ENCODE results near the gene TSEN2. TPM values are rescaled to one million over a fixed set of nuclear protein-coding genes. Genes with fewer than 3 reads are reported as not detected.

The TSEN2 gene
- total and polyA plus RNA-seq, 2 of the 13 experiments (the other 11 are each of a cell fraction or from before 2014, with no cell fraction given), result 11.0 to 17.3 TPM

GRCh38 chr3:12562451-12562850, 78.2 kb downstream of the TSEN2 start:
- Histone ChIP-seq H2AFZ (ENCODE audit: low read length) (no peak overlapping the region), H3K27ac (ENCODE audit: extremely low read length, insufficient read depth, low read length) (no peak overlapping the region), H4K20me1 (ENCODE audit: insufficient read depth, low read length) (peaks cover 70% of the 10 kb centered on the region), H3K36me3 (replicated peaks in 1 of 2; ENCODE audit: control insufficient read depth in 1 of 2, insufficient read depth in 2 of 2, low read length in 2 of 2) (0 out of 5 replicates have a peak, but pooled peaks cover 0 to 3% of the 10 kb centered on the region in 2 experiments), H3K9ac (ENCODE audit: insufficient read depth, low read depth, low read length) (no peak overlapping the region), H3K9me3 (ENCODE audit: low read length) (no peaks in the 10 kb centered on the region), H3K4me2 (ENCODE audit: low read depth, low read length) (peak overlapping the region; percentile 56; the same call in 1 of the 2 replicates), H3K4me1 (ENCODE audit: insufficient read depth, low read length) (peaks cover 61% of the 10 kb centered on the region), H3K79me2 (ENCODE audit: insufficient read depth, low read length) (peaks cover 93% of the 10 kb centered on the region), H3K4me3 (replicated peaks in 1 of 3; ENCODE audit: insufficient read depth in 1 of 3, low read depth in 2 of 3, low read length in 3 of 3) (no peak overlapping the region), H3K27me3 (ENCODE audit: control insufficient read depth in 1 of 2, insufficient read depth in 2 of 2, low read length in 2 of 2) (no peaks in the 10 kb centered on the region; a peak in 1 of 5 replicates)
- ATAC-seq (no peak), DNase-seq (ENCODE audit: low spot score) (no peak), FAIRE-seq (no peak)
- intact Hi-C loops (cut with micrococcal nuclease; ENCODE audit: unreplicated experiment), result no loop called here
- WGBS (ENCODE audit: low lambda C conversion rate), result 87% methylated on average over 1 of the region's 1 CpG
- no TSS peak for BruUV-seq (replicated peaks)
- in situ Hi-C loops (cut with HindIII; ENCODE audit: extremely low pct_ligation_motif_present, low pct_unique_long_range_greater_than_20kb), result no loop called here
- CTCF ChIA-PET (ENCODE audit: low intra/inter-chr PET ratio, low total read pairs), result no interaction called here
- POLR2A ChIA-PET, result interaction anchor here (0.7 kb wide), 1 partner anchor 102 kb away, joined by 3 read pairs; the partner anchor contains the start of gene RAF1
- no peak for TF ChIP-seq ZNF619 (CRISPR knock-in tag; IDR thresholded peaks at IDR 0.05)
- TF ChIP-seq CSRNP1 (CRISPR knock-in tag; IDR thresholded peaks at IDR 0.05), result no peak
- TF ChIP-seq THAP7 (CRISPR knock-in tag; IDR thresholded peaks at IDR 0.05), result no peak
- no peak for TF ChIP-seq GPN1 (CRISPR knock-in tag; IDR thresholded peaks at IDR 0.05; ENCODE audit: borderline replicate concordance)
- TF ChIP-seq ZMYM3 (CRISPR knock-in tag; IDR thresholded peaks at IDR 0.05), result no peak
- no peak for TF ChIP-seq ZNF281 (CRISPR knock-in tag; IDR thresholded peaks at IDR 0.05; ENCODE audit: borderline replicate concordance)
- TF ChIP-seq CREM (IDR thresholded peaks at IDR 0.05), result no peak
- TF ChIP-seq CREM (CRISPR knock-in tag; IDR thresholded peaks at IDR 0.05), result no peak
- TF ChIP-seq ZBTB40 (IDR thresholded peaks at IDR 0.05), result no peak
- no peak for TF ChIP-seq ZBTB40 (CRISPR knock-in tag; IDR thresholded peaks at IDR 0.05)
